RPMI7951 (cell line): Measurements from ENCODE around the gene HDGFL3. TPM values are rescaled to one million over a fixed set of nuclear protein-coding genes. Genes with fewer than 3 reads are reported as not detected.

Source experiments
- DNase-seq: peaks from one replicate; pipeline ENCODE4 v3.0.0-alpha.2; 2012; ENCODE audit warnings: low read depth
- total RNA-seq: library from RNA; depleted of rRNA; stranded (reverse); fragments of >200 nt; shearing (Covaris generic); gene quantifications from 2 replicates; pipeline ENCODE4 v1.2.3, GENCODE V29; 2014

The HDGFL3 gene
- total RNA-seq, 1 experiment from 2014 or later: 33.3 TPM

GRCh38 chr15:83127547-83128150, 80.0 kb downstream of the HDGFL3 start:
- DNase-seq: no peak

DNA sequence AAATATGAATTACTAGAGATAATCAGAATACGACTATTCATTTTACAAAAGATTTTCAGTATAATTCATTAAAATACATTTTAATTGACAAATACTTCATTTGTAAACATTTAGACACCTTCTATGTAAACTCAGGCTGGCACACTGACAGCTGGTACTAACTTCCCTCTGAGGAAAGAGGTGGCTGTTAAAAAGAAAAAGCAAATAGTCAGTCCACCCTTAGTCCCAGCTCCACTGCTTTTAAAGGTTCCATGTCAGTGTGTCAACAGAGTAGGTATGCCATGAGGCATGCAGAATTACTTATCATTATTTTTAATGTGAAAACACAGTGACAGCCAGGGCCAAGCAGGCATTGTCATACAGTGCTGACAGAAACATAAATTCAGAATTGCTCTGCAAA, 84.1 kb downstream of the HDGFL3 start:
- DNase-seq: no peak

DNA sequence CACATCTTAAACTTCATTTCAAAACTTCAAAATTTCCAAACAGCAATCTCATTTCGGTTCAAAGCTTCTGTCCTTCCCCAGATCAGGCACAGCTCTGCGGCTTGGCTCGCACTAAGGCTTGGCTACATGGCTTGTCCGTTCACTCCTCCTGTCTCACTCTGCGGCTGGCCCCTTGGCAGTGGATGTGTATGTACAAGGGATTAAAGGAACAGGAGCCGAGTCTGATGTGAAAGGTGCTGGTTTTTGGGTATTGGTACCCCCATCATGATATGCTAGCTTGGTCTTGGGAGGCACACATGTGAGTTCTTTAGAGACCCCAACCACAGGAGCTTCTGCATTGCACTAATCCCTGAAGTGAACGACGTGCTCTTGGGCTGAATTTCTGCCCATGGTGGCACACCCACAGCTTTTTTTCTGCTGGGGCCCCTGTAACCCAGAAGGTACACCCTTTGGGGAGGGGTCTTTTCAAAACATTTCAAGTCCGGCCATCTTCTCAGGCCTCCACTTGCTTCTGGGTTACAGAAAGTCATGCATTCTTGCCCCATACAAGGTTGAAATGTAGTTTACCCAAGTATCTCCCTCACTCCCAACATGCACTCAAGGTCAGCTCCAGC, 87.5 kb downstream of the HDGFL3 start:
- no peak for DNase-seq

- no peak for DNase-seq
These were observed 88.7 kb downstream of the HDGFL3 start for GRCh38 chr15:83118968-83119367.

- no peak for DNase-seq
These were observed 89.3 kb downstream of the HDGFL3 start for GRCh38 chr15:83118291-83118827.

- no peak for DNase-seq
These were observed 91.6 kb downstream of the HDGFL3 start for GRCh38 chr15:83115831-83116565.

DNA sequence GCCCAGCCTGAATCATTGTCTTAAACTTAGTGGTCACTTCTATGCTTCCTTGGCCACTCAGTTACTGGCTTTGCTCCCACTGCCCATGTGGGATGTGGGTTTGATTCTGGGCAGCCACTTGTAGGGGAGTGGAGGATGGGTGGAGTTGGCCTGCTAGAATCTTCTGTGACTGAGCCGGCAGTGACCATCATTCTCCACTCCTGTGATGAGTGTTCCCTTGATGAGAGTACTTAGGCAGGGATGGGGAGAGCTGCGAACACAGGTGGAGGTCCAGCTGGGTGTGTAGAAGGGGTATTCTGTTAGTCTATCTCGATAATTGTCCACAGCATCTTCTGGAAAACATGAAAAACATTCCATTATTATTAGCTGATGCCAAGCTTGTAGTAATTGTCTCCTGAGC, 92.2 kb downstream of the HDGFL3 start:
- DNase-seq: no peak

GRCh38 chr15:83114856-83115255, 92.8 kb downstream of the HDGFL3 start:
- DNase-seq: no peak

GRCh38 chr15:83113881-83114674, 93.5 kb downstream of the HDGFL3 start:
- DNase-seq: no peak

GRCh38 chr15:83112956-83113299, 94.7 kb downstream of the HDGFL3 start:
- DNase-seq: no peak

GRCh38 chr15:83112233-83112955, 95.2 kb downstream of the HDGFL3 start:
- DNase-seq: peak; percentile 31

- no peak for DNase-seq
These were observed 96.5 kb downstream of the HDGFL3 start for GRCh38 chr15:83111149-83111548.

- no peak for DNase-seq
These were observed 97.2 kb downstream of the HDGFL3 start for GRCh38 chr15:83110381-83110780.

GRCh38 chr15:83109532-83109931, 98.1 kb downstream of the HDGFL3 start:
- DNase-seq: no peak

GRCh38 chr15:83108266-83109219, 99.1 kb downstream of the HDGFL3 start:
- DNase-seq: no peak

GRCh38 chr15:83107841-83108181, 99.8 kb downstream of the HDGFL3 start:
- DNase-seq: no peak

DNA sequence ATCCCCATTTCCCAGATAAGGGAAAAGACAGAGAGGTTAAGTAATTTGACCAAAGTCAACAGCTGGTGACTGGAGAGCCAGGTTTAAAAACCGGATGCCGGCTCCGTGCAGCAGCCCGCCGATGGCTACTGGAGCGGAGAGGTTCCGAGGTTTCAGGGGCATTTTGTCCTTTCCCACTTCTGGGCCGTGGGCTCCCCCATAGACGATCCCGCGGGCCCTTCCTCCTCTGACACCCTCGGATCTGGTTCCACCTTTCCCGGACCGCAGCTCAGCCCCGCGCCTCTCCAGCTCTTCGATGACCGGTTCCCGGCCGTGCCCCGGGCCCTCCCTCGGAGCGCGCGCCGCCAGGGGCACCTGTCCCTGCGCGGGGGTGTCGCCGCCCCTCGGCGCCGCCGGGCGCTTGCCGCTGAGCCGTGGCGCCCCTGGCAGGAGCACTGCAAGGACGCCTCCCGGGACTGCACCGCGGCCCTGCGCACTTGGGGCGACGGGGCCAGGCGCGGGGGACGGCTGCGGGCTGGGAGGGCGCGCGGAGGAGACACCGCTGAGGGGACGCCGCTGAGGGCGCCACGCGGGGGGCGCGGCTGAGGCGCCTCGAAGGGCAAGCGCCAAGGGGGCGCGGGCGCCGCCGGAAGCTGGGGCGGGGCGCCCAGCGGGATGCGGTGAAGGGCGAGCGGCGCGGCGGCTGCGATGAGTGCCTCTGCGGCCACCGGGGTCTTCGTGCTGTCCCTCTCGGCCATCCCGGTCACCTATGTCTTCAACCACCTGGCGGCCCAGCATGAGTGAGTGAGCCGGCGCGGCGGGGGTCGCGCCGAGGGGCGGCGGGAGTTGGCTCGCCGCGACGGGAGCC, 100.4 kb downstream of the HDGFL3 start, which contains the start of gene TM6SF1:
Gene TM6SF1, plus strand, starts transcription at position 652 of the 847 bp plus-strand sequence. Its CDS starts 36 bp downstream, at position 688.
- DNase-seq: no peak

- DNase-seq: no peak
These were observed 102.2 kb downstream of the HDGFL3 start for GRCh38 chr15:83105440-83105839.

- no peak for DNase-seq
These were observed 103.5 kb downstream of the HDGFL3 start for GRCh38 chr15:83104141-83104540.
